SKM-1 (cell line): Measurements from ENCODE around the gene PREX1.

ENCODE experiments used
- DNase-seq: peaks from one replicate; lab custom pipeline; 2025; ENCODE audit not compliant: unreplicated experiment; lab: John Stamatoyannopoulos, UW

The PREX1 gene

DNA sequence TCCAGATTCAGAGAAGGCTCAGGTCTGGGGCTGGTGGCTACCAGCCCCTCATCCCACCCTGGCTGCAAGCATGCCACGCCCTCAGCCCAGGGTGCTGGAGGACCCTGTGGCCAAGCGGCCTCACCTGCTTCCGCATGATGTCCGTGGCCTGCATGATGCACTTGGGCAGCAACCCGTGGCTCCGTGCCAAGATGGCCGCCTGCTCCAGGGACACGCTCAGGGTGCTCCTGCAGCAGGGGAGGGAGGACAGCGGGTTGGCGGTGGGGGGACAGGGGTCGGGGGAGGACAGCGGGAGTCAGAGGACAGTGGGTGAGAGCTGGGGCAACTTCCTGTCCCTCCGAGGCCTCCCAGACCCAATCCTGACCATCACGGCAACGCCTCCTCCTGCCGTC is 200.1 kb downstream of the PREX1 start:
- DNase-seq = no peak

DNA sequence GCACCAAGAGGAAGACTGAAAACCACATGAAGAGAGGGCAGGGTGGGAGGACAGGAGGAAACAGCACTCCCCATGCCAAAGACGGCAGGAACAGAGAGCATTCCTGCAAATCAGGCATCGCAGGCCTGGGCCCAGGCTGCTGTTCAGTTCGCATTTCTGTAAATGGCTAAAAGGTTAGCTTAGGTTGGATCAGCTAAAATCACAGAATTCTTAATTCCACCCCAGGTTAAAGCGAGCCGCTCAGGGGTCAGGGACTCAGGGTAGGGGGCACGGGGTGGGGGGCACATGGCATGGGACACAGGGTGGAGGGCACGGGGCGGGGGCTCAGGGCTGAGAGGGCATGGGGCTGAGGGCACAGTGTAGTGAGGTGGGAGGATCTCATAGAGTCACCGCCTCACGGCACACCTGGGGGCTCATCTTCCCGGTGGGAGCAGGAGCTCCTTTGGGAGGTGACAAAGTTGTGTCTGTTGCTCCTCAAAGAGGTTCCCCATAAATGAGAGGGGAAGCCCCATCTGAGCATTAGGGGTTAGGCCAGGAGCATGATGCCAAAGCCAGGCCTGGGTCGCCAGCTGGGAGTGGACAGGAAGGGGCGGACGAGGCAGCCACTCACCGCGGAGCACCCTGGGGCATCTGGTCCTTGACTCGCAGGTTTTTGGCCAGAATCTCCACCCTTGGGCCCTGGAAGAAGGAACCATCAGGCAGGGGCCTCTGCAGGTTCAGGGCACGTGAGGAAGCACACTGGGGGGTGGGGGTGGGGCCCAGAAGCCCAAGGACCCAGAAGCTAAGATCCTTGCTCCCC is 200.7 kb downstream of the PREX1 start:
- no peak for DNase-seq

DNA sequence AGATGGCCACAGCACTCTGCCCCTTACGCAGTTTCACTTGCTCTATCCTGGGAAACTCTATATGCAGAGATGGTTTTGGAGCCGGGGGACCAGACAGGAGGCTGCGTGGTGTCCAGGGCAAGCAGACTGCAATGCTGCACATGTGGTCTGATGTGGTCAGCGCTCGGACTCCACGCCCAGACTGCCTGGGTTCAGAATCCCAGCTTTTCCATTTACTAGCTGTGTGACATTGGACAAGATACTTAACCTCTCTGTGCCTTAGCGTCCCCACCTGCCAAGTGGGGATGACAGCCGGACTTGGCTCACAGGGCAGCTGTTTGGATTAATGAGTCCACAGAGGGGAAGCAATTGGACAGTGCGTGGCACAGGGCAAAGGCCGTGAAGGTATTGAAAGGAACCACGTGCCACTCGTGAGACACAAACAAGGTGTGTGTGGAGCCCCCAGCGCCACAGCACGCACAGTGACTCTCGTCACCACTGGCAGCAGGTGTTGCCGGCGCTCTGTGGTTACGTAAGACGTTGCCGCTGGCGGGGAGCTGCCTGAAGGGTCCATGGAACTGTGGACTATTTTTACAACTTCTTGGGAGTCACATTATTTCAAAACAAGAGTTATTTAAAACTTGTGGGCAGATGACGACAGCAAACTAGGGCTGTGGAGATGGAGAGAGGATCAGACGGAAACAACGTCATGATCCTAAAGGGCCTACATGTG is 201.4 kb downstream of the PREX1 start:
- DNase-seq = peak; percentile 76

DNA sequence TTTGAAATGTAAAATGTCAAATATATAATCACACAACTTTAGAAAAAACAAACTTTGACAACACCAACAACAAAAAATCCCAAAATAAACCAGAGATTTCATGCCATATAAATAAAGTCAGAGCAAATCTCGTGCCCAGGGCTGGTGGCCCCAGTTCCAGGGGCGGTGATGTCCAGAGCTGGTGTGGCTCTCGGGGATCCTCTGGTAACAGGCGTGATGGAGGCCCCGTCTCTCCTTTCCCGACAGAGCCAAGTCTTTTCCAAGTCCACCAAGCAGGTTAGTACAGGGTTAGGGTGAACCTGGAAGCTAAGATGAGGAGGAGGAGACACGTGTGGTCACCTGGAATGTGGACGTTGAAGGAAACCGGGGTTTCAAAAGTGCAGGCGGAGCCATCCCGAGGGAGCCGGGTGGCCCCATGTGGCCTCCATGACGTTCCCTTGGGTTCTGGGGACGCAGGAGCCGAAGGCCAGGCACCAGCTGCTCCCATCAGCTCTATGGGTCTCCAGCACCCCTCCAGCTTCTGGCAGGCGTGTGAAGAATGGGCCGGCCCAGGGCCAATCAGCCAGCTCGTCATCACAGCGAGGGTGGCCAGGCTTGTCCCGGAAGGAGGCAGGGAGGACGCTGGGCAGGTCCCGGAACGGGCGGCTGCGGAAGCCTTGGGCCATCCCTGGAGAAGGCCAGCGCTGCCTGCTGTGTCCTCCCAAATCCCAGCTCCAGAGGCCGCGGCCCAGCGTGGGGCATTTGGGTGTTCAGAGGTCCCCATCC is 202.5 kb downstream of the PREX1 start:
- DNase-seq = no peak

DNA sequence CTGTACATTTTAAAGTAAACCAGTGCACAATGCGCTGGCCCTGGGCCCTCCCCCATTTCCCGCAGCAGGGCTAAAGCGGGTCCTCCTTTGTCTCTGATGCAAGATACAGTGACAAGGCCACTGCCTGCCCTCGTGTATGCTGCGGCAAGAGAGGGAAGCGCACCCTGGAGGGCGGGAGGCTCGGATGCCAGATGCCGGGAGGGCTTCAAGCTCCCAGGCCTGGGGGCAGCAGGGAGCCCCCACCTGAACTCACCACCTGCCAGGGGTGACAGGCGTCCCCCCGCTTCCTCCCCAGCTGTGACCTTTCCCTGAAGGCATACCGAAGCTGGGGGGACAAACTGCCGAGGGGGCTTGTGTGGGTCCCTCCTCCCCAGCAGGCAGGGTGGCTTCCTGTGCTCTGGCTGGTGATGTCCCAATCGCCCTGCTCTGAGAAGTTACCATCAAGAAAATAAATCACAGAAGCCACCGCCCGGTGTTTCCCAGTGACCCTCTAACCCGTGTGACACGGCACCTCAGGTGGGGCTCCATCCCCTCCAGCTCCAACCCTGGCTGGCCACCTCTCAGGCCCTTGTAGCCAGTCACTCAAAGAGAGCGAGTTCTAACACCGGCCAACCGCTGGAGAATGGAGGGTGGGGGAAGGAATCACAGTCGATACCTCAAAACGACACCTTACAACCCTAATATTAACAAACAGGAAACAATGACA is 203.3 kb downstream of the PREX1 start:
- no peak for DNase-seq

DNA sequence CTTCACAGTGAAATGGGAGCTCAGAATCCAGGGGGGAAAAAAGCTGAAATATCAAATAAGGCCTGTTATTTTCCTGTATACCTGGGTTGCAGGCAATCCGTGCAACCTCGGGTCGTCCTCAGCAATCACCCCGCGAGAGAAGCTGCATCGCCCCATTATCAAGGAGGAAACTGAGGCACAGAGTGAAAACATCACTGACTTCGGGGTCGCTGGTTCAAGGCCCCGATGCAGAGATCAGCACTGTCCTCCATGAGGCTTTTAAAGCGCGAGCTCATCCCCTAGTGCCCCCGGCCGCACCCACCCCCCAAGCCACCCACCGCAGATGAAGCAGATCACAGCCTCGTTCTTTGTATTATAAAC is 203.9 kb downstream of the PREX1 start:
- no peak for DNase-seq

DNA sequence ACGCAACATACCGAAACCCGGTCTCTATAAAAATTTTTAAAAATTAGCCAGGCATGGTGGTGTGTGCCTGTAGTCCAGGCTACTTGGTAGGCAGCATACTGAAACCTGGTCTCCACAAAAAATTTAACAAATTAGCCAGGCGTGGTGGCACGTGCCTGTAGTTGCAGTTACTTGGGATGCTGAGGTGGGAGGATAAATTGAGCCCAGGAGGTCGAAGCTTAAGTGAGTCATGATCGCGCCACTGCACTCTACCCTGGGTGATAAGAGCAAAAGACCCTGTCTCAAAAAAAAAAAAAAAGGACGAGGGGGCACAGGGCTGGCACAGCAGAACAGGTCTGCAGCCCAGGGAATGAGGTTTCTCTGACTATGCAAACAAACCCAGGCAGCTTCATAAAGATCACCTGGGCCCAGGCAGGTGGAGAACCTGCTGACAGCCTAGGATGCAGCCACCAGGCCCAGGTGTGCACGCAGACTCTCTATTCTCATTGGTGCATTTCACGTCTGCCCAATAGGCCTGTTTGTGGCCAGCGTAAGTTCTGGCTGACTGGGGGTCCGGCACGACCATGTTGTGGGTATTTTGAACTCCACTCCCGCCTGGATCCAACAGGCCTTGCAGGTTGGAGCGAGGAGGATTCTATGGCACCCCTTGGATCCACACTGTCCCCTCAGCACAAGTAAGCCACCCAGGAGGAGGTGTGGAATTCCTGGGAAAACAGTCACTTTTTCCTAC is 204.5 kb downstream of the PREX1 start:
- no peak for DNase-seq

DNA sequence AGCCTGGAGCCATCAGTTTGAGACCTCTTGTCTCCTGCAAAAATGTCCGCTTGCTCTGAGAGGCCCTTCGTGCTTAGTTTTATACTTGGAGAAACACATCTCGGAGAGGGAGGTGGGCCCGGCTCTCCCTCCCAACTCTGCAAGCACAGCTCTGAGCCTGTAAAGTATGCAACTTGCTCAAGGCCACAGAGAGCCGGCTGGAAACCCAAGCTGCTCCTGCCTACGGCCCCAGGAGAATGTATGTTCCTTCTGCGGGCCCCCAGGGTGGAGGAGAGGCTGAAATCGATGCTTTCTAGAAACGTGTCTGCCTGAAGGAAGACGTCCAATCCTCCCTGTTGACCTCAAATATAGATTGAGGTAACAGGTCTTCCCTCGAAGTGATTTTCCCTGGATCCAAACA is 205.4 kb downstream of the PREX1 start:
- no peak for DNase-seq

DNA sequence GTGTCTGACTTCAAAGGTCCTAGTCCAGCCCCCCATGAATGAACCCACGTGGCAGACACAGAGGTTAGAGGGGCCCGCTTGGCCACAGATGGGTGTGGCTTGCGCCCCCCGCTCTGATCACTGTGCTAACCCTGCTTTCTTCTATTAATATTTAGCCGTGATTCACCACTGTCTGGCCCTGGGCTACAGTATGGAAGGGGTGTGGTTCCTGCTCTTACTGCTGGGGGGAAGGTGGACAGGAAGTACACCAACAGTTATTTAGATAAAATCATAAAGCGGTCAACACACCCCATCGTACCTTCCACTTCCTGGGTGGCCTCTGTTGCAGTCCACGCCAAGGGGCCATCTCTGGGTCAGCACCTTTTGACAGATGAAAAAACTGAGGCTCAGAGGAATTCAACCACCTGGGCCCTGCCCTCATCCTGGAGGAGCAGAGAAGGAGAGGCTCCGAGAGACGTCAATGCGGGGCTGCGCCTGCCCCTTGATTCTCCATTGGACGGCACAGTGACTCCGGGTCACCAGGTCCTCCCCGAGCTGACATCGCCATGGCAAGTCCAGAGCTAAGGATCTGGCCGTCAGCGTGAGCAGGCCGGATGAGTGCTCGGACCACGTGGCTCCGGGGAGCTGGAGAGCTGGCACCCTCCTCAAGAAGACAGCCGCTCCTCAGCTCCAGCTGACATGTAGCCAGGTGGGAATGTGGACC is 206.3 kb downstream of the PREX1 start:
- DNase-seq = no peak

DNA sequence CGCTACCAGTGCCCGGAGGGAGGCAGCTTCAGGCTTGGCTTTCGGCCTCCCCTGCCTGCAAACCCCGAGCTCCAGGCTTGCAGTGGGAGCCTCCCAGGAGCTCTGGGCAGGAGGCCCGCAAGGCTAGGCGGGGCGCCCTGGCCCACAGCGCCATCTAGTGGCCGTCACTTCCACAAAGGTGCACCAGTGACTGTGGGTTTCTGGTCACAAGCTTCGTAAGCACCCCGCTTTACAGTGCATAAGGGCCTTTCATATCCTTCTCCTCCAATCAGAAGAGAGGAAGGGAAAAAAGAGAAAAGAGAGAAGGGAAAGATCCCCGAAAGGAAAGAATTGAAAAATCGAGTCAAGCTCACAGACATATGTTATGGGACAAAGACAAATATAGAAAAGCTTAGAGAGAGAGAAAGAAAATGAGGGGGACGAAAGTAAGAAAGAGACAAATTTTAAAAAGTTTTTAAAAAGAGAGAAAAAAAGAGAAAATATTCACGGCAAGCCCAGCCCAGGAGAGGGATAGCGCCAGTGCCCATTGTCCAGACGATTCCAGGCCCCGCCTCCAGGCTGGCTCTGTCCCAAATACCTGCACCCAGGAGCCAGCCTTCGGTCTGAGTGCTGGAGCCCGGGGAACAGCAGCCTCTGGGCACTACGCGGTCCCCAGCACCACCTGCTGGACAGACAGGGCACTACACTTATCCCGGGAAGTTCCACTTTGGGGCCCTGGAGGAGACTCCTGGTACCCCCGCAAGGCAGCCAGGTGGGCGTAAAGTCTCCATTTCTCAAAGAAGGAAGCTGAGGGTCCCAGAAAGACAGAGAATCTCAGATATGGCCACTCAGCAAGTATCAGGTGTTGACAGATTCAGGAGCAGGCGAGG is 207.1 kb downstream of the PREX1 start:
- DNase-seq = peak; percentile 57

DNA sequence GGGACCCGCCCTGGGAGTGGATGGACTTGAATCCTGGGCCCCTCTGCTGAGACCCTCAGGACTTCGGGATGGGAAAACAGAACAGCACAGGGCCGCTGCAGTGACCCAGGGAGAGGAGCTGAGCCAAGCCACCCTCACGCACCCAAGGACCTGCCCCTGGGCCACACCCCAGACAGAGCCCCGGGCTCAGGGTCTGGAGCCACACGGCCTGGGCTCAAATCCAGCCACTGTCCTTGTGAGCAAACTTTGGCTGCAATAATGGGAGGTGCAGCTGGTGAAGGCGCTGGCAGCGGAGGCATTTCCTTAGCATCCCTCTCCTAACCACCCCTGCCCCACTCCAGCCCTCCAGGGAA is 207.7 kb downstream of the PREX1 start:
- no peak for DNase-seq

DNA sequence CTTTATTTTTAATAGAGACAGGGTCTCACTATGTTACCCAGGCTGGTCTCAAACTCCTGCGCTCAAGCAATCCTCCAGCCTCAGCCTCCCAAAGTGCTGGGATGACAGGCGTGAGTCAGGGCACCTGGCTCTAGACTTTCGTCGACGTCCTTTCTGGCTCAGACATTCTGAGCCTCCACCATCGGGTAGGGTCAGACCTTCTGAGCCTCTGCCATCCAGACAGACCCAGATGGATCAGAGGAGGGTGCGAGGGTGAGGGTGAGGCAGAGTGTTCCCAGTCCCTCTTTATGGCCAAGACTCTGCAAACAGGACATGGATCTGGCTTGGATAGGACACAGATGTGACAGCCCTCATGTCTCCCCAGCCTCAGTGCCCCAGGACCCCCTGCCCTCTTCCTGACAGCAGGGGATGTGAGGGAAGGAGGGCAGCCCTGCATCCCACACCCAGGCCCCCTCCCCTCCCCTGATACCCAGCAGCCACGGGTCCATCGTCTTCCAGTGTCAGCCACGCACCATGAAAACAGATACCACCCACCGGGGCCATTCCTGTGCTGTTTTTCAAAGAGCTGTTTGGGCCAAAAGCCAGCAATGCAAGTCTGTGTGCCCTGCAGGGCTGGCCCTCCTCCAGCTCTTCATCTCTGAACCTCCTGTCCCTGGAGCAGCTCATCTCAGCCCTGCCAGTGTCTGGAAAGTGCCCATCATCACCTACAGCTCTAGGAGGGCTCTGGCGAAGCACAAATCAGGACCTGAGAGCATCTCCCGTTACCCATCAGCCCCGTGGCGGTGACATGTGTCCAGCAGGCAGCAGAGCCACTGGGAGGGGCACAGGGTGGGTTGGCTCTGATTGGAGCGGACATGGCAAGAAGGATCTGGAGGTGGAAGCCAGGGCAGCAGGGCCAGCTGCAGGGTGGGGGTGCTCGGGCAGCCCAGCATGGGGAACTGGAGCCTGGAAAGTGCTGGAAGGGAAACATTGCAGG is 208.4 kb downstream of the PREX1 start:
- no peak for DNase-seq

DNA sequence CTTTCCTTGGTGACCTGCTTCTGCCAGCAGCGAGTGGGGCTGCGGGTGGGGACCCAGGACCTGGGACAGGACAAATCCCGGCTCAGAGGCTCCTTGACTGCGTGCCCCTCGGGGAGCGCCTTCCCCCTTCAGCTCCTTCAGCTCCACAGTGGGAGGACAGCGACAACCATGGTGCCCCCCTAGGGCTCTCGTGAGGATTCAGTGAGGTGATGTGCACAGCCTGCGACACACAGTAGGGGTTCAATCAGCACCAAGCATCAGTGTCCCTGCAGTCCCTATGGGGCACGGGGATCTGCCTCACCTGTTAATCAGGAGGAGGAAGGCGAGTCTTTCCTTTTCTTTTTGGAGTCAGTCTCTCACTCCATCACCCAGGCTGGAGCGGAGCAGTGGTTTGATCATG is 209.2 kb downstream of the PREX1 start:
- no peak for DNase-seq

DNA sequence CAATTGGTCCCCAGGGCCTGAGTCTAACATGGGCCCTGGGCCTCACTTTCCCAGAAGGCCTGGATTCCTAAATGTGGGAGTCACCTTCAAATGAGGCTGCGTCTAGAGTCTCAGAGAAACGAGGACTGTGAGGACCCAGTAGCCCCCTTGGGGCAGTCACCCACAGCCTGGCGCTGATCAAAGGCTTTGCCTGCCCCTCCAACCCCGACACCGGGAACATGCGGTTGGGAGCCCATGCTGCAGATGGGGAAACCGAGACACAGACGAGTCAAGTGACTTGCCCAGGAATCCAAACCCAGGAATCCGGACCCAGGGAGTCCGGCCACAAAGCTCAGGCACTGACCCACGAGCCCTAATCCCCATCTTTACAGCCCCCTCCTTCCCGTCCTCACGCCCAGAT is 209.7 kb downstream of the PREX1 start:
- DNase-seq = no peak

DNA sequence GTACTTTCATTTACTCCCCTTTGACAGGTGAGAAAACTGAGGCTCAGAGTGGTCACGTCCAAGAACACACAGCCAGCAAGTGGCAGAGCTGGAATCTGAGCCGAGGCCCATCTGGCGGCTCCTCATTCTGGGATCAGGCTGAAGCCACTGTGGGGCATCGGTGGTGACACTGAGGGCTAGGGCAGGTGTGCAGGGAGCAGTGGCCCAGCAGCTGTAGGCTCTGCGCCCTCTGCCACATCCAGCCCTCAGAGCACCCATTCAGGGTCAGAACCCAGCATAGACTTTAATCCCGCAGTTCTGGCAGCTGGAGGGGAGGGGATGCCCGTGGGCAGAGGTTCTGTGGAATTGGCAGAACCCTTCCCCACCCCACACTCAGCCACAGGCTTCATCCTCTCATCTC is 210.3 kb downstream of the PREX1 start:
- no peak for DNase-seq

DNA sequence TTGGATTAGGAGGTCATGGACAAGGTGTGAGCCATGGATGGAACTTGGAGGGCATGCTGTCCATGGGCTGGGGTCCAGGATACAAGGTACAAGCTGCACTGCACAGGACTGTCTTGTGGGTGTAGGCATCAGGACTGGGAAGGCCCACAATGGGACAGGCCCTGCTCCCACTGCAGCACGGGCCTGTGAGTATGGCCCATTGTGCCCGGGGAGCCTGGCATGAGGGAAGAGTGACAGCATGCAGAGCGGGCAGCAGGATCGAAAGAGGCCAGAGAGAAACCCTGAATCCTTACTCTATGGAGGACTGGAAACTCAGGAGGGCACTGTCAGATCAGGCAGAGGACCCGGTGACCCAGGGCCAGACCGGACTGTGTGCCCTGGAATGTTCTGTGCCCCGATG is 211.3 kb downstream of the PREX1 start:
- no peak for DNase-seq

DNA sequence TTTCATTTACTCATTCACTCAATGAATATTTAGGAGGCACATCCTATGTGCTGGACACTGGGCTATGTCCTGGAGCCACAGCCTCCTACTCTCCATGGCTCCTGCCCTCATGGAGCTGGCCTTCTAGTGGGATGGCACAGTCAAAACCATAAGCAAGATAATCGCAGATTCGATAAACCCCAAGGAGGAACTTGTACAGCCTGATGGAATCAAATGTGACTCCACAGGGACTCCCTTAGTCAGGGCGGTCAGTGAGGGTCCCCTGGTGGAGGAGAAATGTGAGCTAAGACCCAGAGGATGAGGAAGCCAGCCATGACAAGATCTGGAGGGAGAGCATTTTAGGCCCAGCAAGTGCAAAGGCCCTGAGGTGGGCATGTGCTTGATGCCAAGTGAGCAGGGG is 211.9 kb downstream of the PREX1 start:
- no peak for DNase-seq

DNA sequence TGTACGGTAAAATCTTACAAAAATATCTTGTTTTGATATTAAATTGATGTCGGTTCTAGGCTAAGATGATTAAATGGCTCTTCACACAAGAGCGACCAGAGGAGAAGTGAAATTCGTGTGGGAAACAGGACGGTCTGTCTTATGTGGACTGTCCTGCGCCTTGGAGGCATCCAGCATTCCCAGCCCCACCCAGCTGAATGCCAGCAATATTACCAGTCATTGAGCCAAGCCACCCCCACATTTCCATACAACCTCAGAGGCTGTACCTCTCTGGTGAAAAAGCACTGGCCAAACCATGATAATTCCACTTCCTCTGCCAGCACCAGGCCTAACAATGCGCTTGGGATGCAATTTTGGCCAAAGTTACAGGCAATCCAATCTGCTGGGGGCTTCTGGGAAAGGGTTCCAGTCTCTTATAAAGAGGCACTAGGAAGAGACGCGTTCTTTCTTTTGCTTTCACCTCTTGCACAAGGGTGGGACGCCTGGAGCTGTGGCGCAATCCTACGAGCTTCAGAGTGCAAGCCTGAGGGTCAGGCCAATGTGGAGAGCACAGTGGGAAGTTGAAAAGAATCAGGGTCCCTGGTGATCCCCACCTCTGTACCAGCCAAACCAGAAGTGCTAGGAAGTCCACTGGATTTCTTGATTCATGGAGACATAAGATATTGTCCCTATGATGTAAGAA is 213.1 kb downstream of the PREX1 start:
- no peak for DNase-seq
